SH-SY5Y (cell line): ENCODE data around the gene MALRD1.

Experiments
- GATA2 ChIP-seq: IDR thresholded peaks from 2 replicates; pipeline ENCODE4 v1.6.1; 2011; ENCODE audit warnings: mild to moderate bottlenecking, low read depth, low read length
- GATA3 ChIP-seq: IDR thresholded peaks from 2 replicates; pipeline ENCODE4 v1.6.1; 2011; ENCODE audit warnings: low read depth, mild to moderate bottlenecking, low read length, moderate library complexity

- TF ChIP-seq GATA3, result no peak
- TF ChIP-seq GATA2, result no peak
Observed at GRCh38 chr10:19683356-19683755, 634.8 kb downstream of the MALRD1 start.
